K562 (cell line): ENCODE data around the gene MKS1. TPM values are rescaled to one million over a fixed set of nuclear protein-coding genes. Genes with fewer than 3 reads are reported as not detected.
A peak's percentile ranks its signal among the peaks of the same experiment; 100 is the strongest.

Experiments used
- CTBP1 ChIP-seq: fragments of 450-650 bp; IDR thresholded peaks from 2 replicates; pipeline ENCODE4 v1.6.1; 2016; ENCODE audit warnings: borderline replicate concordance
- CXXC5 ChIP-seq: fragments of 250-450 bp; sonication (Bioruptor Pico); IDR thresholded peaks from 2 replicates; pipeline ENCODE4 v1.8.0; 2022; ENCODE audit warnings: inconsistent platforms, mild to moderate bottlenecking, moderate library complexity
- ID3 ChIP-seq, 2 experiments: fragments of 250-450 bp in 1 of 2; fragments of 450-650 bp in 1 of 2; sonication (Bioruptor Pico) in 1 of 2; IDR thresholded peaks; 2 replicates each; pipeline versions ENCODE4 v1.6.1 to v1.8.0; 2016 to 2021; ENCODE audit warnings: mild to moderate bottlenecking in 2 of 2, moderate library complexity in 2 of 2, missing compliant biosample characterization in 1 of 2, missing genetic modification characterization in 1 of 2
- KLF6 ChIP-seq: fragments of 250-450 bp; sonication (Bioruptor Pico); IDR thresholded peaks from 2 replicates; pipeline ENCODE4 v1.4.0; 2020; ENCODE audit warnings: mild to moderate bottlenecking, moderate library complexity, borderline replicate concordance
- L3MBTL2 ChIP-seq: fragments of 450-650 bp; IDR thresholded peaks from 2 replicates; pipeline ENCODE4 v1.6.1; 2016; ENCODE audit warnings: mild to moderate bottlenecking, moderate library complexity
- RNF2 ChIP-seq: sonication (generic); IDR thresholded peaks from 2 replicates; pipeline ENCODE4 v1.6.1; 2016
- TCF3 ChIP-seq: sonication (generic); formaldehyde crosslinking; IDR thresholded peaks from 2 replicates; pipeline ENCODE4 v1.4.0; 2020; ENCODE audit warnings: mild to moderate bottlenecking, missing genetic modification reagents
- ZNF165 ChIP-seq: fragments of 250-450 bp; sonication (Bioruptor Pico); IDR thresholded peaks from 2 replicates; pipeline ENCODE4 v1.4.0; 2020; ENCODE audit warnings: borderline replicate concordance
- ZNF76 ChIP-seq: fragments of 250-450 bp; sonication (Bioruptor Pico); IDR thresholded peaks from 2 replicates; pipeline ENCODE4 v1.4.0; 2020; ENCODE audit warnings: mild to moderate bottlenecking, moderate library complexity, borderline replicate concordance
- polyA plus RNA-seq, 8 experiments: library from polyadenylated mRNA; depleted of rRNA in 4 of 8; stranded (reverse) in 5 of 8; unstranded in 3 of 8; fragments of >200 nt; fragmentation: Nextera tagmentation in 2 of 8; fragmentation: Illumina TruSeq in 1 of 8; extraction: Ambion mirVana in 2 of 8; extraction: Trizol in 1 of 8; gene quantifications; 2 replicates each; pipeline versions ENCODE4 v1.2.1 to v1.2.3, GENCODE V29; 2011 to 2014; ENCODE audit warnings: inconsistent platforms in 1 of 8, missing spikeins in 1 of 8
- total RNA-seq, 7 experiments: library from RNA; depleted of rRNA in 6 of 7; stranded (reverse); fragments of >200 nt in 6 of 7; fragmentation: Illumina TruSeq in 2 of 7; extraction: Trizol in 2 of 7; gene quantifications; 2 replicates each; pipeline versions ENCODE4 v1.2.1 to v1.2.3, GENCODE V29; 2011 to 2021; ENCODE audit warnings: low replicate concordance in 1 of 7
- TF ChIP-seq, protein P1 (sequence below): fragments of 450-650 bp; IDR thresholded peaks from 2 replicates; pipeline ENCODE4 v1.6.1; 2014; ENCODE audit warnings: low read depth, mild to moderate bottlenecking, moderate library complexity, borderline replicate concordance
- TF ChIP-seq, protein P2 (sequence below), 2 experiments: fragments of 450-650 bp; formaldehyde crosslinking in 1 of 2; IDR thresholded peaks; 2 replicates each; pipeline versions ENCODE4 v1.4.0 to v1.6.1; 2014 to 2020; ENCODE audit warnings: mild to moderate bottlenecking in 2 of 2, borderline replicate concordance in 1 of 2, low read depth in 1 of 2
- TF ChIP-seq, protein P3 (sequence below), 2 experiments: fragments of 450-650 bp; conservative IDR thresholded peaks; 2 replicates each; pipeline ENCODE4 v1.6.1; 2017; ENCODE audit warnings: mild to moderate bottlenecking in 2 of 2, moderate library complexity in 2 of 2

Gene MKS1
- total and polyA plus RNA-seq, 9 of the 15 experiments (the other 6 are each of a cell fraction or from before 2014, with no cell fraction given) = 16.3 to 31.0 (median 25.9) TPM

GRCh38 chr17:58184308-58184985 lies 34.6 kb downstream of the MKS1 start (continued):
- TF ChIP-seq, protein P1, sequence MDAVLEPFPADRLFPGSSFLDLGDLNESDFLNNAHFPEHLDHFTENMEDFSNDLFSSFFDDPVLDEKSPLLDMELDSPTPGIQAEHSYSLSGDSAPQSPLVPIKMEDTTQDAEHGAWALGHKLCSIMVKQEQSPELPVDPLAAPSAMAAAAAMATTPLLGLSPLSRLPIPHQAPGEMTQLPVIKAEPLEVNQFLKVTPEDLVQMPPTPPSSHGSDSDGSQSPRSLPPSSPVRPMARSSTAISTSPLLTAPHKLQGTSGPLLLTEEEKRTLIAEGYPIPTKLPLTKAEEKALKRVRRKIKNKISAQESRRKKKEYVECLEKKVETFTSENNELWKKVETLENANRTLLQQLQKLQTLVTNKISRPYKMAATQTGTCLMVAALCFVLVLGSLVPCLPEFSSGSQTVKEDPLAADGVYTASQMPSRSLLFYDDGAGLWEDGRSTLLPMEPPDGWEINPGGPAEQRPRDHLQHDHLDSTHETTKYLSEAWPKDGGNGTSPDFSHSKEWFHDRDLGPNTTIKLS = peak; percentile 34; the same call in 1 of the 2 replicates
- peak; percentile 69; the same call in 1 of the 2 replicates for TF ChIP-seq CTBP1
- TF ChIP-seq, protein P2, sequence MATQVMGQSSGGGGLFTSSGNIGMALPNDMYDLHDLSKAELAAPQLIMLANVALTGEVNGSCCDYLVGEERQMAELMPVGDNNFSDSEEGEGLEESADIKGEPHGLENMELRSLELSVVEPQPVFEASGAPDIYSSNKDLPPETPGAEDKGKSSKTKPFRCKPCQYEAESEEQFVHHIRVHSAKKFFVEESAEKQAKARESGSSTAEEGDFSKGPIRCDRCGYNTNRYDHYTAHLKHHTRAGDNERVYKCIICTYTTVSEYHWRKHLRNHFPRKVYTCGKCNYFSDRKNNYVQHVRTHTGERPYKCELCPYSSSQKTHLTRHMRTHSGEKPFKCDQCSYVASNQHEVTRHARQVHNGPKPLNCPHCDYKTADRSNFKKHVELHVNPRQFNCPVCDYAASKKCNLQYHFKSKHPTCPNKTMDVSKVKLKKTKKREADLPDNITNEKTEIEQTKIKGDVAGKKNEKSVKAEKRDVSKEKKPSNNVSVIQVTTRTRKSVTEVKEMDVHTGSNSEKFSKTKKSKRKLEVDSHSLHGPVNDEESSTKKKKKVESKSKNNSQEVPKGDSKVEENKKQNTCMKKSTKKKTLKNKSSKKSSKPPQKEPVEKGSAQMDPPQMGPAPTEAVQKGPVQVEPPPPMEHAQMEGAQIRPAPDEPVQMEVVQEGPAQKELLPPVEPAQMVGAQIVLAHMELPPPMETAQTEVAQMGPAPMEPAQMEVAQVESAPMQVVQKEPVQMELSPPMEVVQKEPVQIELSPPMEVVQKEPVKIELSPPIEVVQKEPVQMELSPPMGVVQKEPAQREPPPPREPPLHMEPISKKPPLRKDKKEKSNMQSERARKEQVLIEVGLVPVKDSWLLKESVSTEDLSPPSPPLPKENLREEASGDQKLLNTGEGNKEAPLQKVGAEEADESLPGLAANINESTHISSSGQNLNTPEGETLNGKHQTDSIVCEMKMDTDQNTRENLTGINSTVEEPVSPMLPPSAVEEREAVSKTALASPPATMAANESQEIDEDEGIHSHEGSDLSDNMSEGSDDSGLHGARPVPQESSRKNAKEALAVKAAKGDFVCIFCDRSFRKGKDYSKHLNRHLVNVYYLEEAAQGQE (IDR thresholded peaks at IDR 0.05; ENCODE audit: borderline replicate concordance) = 0 out of 2 replicates have a peak, but pooled peaks have one; percentile 9
- TF ChIP-seq, protein P2 (CRISPR knock-in tag; IDR thresholded peaks at IDR 0.05; ENCODE audit: low read depth) = peak; percentile 12; the same call in 1 of the 2 replicates
- TF ChIP-seq CXXC5 (CRISPR knock-in tag) = no peak
- peak; percentile 55; the same call in 1 of the 2 replicates for TF ChIP-seq RNF2
- TF ChIP-seq L3MBTL2 = peak; percentile 86
- peak; percentile 15; the same call in 1 of the 2 replicates for TF ChIP-seq KLF6 (CRISPR knock-in tag)
- TF ChIP-seq ID3 (CRISPR knock-in tag; IDR thresholded peaks at IDR 0.05) = no peak
- 0 out of 2 replicates have a peak, but pooled peaks have one; percentile 17 for TF ChIP-seq ID3 (tag; IDR thresholded peaks at IDR 0.05)
- TF ChIP-seq TCF3 (CRISPR knock-in tag) = no peak
- TF ChIP-seq ZNF76 (CRISPR knock-in tag) = peak; percentile 14; the same call in 1 of the 2 replicates
- TF ChIP-seq ZNF165 (CRISPR knock-in tag) = peak; percentile 29; the same call in 1 of the 2 replicates
- TF ChIP-seq, protein P3, sequence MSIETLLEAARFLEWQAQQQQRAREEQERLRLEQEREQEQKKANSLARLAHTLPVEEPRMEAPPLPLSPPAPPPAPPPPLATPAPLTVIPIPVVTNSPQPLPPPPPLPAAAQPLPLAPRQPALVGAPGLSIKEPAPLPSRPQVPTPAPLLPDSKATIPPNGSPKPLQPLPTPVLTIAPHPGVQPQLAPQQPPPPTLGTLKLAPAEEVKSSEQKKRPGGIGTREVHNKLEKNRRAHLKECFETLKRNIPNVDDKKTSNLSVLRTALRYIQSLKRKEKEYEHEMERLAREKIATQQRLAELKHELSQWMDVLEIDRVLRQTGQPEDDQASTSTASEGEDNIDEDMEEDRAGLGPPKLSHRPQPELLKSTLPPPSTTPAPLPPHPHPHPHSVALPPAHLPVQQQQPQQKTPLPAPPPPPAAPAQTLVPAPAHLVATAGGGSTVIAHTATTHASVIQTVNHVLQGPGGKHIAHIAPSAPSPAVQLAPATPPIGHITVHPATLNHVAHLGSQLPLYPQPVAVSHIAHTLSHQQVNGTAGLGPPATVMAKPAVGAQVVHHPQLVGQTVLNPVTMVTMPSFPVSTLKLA (conservative IDR thresholded peaks at IDR 0.05) = peak; percentile 20 to 43; a peak in 1 of 4 replicates
